Prostate gland (tissue), 2 donors: ENCODE measurements around the gene PA2G4. TPM values are rescaled to one million over a fixed set of nuclear protein-coding genes. Genes with fewer than 3 reads are reported as not detected.
A peak's percentile ranks its signal among the peaks of the same experiment; 100 is the strongest.
"Not testable (repeated sequence)": the region's sequence is repeated elsewhere in the genome, so short reads cannot be mapped to it uniquely, and the experiment has no call there.

Experiments used
- DNase-seq: peaks from one replicate; pipeline ENCODE4 v3.0.0-alpha.2; 2019; ENCODE audit warnings: low spot score
- H3K27ac ChIP-seq, 2 donors: fragments of 200-600 bp; sonication (generic); 2 replicates each; pipeline ENCODE4 v1.5.1; 2017 to 2019
- H3K27me3 ChIP-seq: fragments of 200-600 bp; sonication (generic); replicated peaks from 2 replicates; pipeline ENCODE4 v1.5.1; 2019; ENCODE audit not compliant: insufficient read depth
- H3K36me3 ChIP-seq, 2 donors: fragments of 200-600 bp; sonication (generic); 1 replicate in 1 of 2; 2 replicates in 1 of 2; pipeline versions ENCODE4 v1.5.1 to v1.8.1; 2017 to 2019
- H3K4me1 ChIP-seq: fragments of 200-600 bp; sonication (generic); replicated peaks from 2 replicates; pipeline ENCODE4 v1.5.1; 2019
- H3K4me3 ChIP-seq, 2 donors: fragments of 200-600 bp; sonication (generic); 2 replicates each; pipeline ENCODE4 v1.5.1; 2017 to 2019
- H3K9me3 ChIP-seq: fragments of 200-600 bp; sonication (generic); 2 replicates; pipeline ENCODE4 v1.5.1; 2017
- POLR2A ChIP-seq: fragments of 450-650 bp; IDR thresholded peaks from one replicate; pipeline ENCODE4 v1.6.1; 2016; ENCODE audit warnings: antibody characterized with exemption, mild to moderate bottlenecking
- POLR2AphosphoS5 ChIP-seq: sonication (generic); formaldehyde crosslinking; IDR thresholded peaks from one replicate; pipeline ENCODE4 v1.6.1; 2017; ENCODE audit warnings: antibody characterized with exemption
- WGBS: methylation state at CpG from one replicate; pipeline ENCODE4 v1.1.5; 2018; 5-methylcytosine and 5-hydroxymethylcytosine counted together
- intact Hi-C: fragments of 100-400 bp; cut with DNase I; formaldehyde crosslinking; loops from one replicate; pipeline ENCODE4 v1.14.2; 2022
- total RNA-seq, 2 donors: library from RNA; depleted of rRNA; stranded (reverse); fragments of >200 nt; gene quantifications; one replicate each; pipeline ENCODE4 v1.1.0, GENCODE V29; 2016
- TF ChIP-seq, protein P1 (sequence below), 4 experiments: fragments of 200-600 bp in 2 of 4; fragments of 450-650 bp in 2 of 4; sonication (generic) in 2 of 4; IDR thresholded peaks; 1 replicate in 3 of 4; 2 replicates in 1 of 4; pipeline ENCODE4 v1.5.1; 2016 to 2019; ENCODE audit warnings: antibody characterized with exemption in 4 of 4, mild to moderate bottlenecking in 2 of 4, moderate library complexity in 2 of 4

PA2G4 gene
- 10 to 100 TPM; 75.0 to 93.3 TPM for total RNA-seq

DNA sequence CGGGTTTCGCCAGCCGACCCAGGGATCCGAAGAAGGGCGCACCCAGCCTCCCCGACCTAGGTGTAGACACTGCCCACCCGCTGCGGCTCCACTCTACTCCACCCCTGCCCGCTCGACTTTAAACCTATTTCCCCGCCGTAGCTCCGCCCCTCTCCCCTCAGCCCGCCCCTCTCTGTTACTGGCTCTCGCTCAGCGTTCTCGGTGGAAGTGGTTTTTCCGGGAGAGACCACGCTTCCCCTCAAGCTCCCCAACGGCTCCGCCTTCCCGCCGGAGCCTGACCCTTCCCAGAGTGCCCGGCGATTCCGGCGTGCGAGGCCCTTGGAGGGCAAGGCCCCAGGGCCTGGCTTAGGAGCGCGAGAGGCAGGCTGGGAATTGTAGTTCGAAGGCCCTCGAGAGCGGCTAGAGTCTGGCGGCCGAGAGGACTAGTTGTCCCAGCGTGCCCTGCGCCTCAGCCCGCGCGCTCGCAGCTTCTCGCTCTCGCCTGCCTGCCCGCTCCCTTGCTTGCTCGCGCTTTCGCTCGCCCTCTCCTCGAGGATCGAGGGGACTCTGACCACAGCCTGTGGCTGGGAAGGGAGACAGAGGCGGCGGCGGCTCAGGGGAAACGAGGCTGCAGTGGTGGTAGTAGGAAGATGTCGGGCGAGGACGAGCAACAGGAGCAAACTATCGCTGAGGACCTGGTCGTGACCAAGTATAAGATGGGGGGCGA lies at the start of gene PA2G4:
PA2G4 (plus strand) TSS at position 451 of the 706 bp plus-strand sequence; CDS start at position 630, 179 bp downstream.
- Histone ChIP-seq H3K27ac (peak within 1 kb of the TSS; percentile 86 to 88), H3K9me3 (no peaks in the 10 kb centered on the region), H3K36me3 (peaks cover 3 to 10% of the 10 kb centered on the region in 2 donors), H3K27me3 (no peaks in the 10 kb centered on the region), H3K4me1 (peaks cover 10% of the 10 kb centered on the region), H3K4me3 (peak within 1 kb of the TSS; percentile 80)
- peak; percentile 98 for DNase-seq
- intact Hi-C loops = loop anchor here (5.0 to 10.0 kb wide), 3 partner anchors 57 to 369 kb away; partner anchors contain the start of gene SUOX
- TF ChIP-seq POLR2A (peak; percentile 80), POLR2AphosphoS5 (peak; percentile 99)
- TF ChIP-seq, protein P1, sequence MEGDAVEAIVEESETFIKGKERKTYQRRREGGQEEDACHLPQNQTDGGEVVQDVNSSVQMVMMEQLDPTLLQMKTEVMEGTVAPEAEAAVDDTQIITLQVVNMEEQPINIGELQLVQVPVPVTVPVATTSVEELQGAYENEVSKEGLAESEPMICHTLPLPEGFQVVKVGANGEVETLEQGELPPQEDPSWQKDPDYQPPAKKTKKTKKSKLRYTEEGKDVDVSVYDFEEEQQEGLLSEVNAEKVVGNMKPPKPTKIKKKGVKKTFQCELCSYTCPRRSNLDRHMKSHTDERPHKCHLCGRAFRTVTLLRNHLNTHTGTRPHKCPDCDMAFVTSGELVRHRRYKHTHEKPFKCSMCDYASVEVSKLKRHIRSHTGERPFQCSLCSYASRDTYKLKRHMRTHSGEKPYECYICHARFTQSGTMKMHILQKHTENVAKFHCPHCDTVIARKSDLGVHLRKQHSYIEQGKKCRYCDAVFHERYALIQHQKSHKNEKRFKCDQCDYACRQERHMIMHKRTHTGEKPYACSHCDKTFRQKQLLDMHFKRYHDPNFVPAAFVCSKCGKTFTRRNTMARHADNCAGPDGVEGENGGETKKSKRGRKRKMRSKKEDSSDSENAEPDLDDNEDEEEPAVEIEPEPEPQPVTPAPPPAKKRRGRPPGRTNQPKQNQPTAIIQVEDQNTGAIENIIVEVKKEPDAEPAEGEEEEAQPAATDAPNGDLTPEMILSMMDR (IDR thresholded peaks at IDR 0.05) = peak in 2 of 4 experiments; percentile 6 to 21
- WGBS = under 1% methylated on average over 57 of the region's 60 CpGs

DNA sequence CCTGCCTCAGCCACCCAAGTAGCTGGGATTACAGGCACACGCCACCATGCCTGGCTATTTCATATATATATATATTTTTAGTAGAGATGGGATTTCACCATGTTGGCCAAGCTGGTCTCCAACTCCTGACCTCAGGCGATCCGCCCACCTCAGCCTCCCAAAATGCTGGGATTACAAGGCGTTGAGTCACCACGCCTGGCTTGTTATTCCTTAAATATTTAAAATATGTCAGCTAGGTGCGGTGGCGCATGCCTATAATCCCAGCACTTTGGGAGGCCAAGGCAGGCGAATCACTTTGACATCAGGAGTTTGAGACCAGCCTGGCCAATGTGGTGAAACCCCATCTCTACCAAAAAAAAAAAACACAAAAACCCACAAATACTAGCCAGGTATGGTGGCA lies 44.4 kb upstream of the PA2G4 start:
- DNase-seq, H3K27me3 ChIP-seq: not testable (repeated sequence)
- WGBS = 92% methylated on average over 8 of the region's 8 CpGs

DNA sequence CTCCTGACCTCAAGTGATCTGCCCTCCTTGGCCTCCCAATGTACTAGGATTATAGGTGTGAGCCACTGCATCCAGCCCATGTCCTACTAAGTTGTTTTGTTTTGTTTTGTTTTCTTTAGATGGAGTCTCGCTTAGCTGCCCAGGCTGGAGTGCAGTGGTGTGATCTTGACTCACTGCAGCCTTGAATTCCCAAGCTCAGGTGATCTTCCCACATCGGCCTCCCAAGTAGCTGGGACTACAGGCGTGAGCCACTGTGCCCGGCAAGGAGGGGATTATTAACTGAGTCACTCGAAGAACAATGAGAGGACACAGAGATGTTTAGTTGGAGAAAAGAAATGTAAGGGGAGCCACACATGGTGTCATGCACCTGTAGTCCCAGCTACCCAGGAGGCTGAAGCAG lies 42.4 kb upstream of the PA2G4 start:
- H3K4me1 ChIP-seq = no peaks in the 10 kb centered on the region
- no peak overlapping the region for H3K4me3 ChIP-seq
- H3K36me3 ChIP-seq = no peaks in the 10 kb centered on the region
- H3K27me3 ChIP-seq = no peaks in the 10 kb centered on the region
- intact Hi-C loops = no loop called here
- WGBS = 70% methylated on average over 5 of the region's 5 CpGs
- H3K27ac ChIP-seq = no peak overlapping the region
- TF ChIP-seq POLR2AphosphoS5 (no peak), POLR2A (no peak)
- TF ChIP-seq, protein P1 (IDR thresholded peaks at IDR 0.05) = no peak
- DNase-seq = no peak
- H3K9me3 ChIP-seq = no peaks in the 10 kb centered on the region

More for the DNA sequence above, 44.4 kb upstream of the PA2G4 start:
- H3K4me3 ChIP-seq, H3K4me1 ChIP-seq, H3K36me3 ChIP-seq, H3K9me3 ChIP-seq, intact Hi-C loops, H3K27ac ChIP-seq: not testable (repeated sequence)

DNA sequence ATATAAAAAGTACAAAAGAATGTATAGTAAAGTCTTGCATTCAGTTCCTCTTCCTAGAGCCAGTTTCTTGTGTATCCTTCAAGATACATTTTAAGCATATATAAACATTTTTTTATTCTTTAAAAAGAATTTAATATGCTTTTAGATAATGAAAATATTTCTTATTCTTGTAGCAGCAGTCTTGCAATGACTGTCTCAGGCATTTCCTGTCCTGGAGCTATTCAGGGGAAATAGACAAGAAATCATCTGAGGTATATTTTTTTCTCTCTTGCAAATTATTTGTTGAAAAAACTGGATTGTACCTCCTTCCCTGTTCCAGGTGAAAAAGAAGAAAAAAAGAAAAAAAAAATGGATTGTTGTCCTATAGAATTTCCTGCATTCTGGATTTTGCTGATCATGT lies 41.4 kb upstream of the PA2G4 start:
- no peak for TF ChIP-seq POLR2AphosphoS5
- no peak for TF ChIP-seq POLR2A
- TF ChIP-seq, protein P1 (IDR thresholded peaks at IDR 0.05) = no peak
- intact Hi-C loops = no loop called here
- Histone ChIP-seq H3K4me3 (no peak overlapping the region), H3K27me3 (no peaks in the 10 kb centered on the region), H3K36me3 (no peaks in the 10 kb centered on the region), H3K27ac (no peak overlapping the region), H3K9me3 (no peaks in the 10 kb centered on the region), H3K4me1 (no peaks in the 10 kb centered on the region)
- no peak for DNase-seq

DNA sequence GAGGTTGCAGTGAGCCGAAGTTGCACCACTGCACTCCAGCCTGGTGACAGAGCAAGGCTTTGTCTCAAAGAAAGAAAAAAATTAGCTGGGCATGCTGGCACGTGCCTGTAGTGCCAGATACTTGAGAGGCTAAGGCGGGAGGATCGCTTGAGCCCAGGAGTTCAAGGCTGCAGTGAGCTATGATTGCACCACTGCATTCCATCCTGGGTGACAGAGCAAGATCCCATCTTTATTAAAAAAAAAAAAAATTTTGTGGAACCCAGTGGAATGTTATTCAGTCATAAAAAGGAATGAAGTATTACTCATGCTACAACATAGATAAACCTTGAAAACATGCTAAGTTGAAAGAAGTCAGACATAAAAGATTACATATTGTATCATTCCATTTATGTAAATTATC lies 32.7 kb upstream of the PA2G4 start:
- Histone ChIP-seq H3K36me3 (no peaks in the 10 kb centered on the region), H3K27ac (no peak overlapping the region), H3K4me1 (no peaks in the 10 kb centered on the region), H3K4me3 (no peak overlapping the region), H3K9me3 (no peaks in the 10 kb centered on the region), H3K27me3 (no peaks in the 10 kb centered on the region)
- no peak for DNase-seq
- intact Hi-C loops = no loop called here
- TF ChIP-seq POLR2A (no peak), POLR2AphosphoS5 (no peak)
- TF ChIP-seq, protein P1 (IDR thresholded peaks at IDR 0.05) = no peak
- 45% methylated on average over 4 of the region's 4 CpGs for WGBS
